Upper lobe of right lung (tissue), 1 donor: Measurements from ENCODE around the gene ZNF496. TPM values are rescaled to one million over a fixed set of nuclear protein-coding genes. Genes with fewer than 3 reads are reported as not detected.
"Not testable (repeated sequence)": the region's sequence is repeated elsewhere in the genome, so short reads cannot be mapped to it uniquely, and the experiment has no call there.

Experiments
- ATAC-seq: fragments of 200-7000 bp; cut with Tn5 transposase; one replicate; pipeline ENCODE4 v1.9.1; 2020; ENCODE audit warnings: mild to moderate bottlenecking, moderate library complexity
- DNase-seq: peaks from one replicate; pipeline ENCODE4 v3.0.0-alpha.2; 2020
- H3K27ac ChIP-seq: fragments of 200-600 bp; one replicate; pipeline ENCODE4 v1.8.0; 2022
- H3K27me3 ChIP-seq: fragments of 200-600 bp; one replicate; pipeline ENCODE4 v1.8.0; 2022; ENCODE audit warnings: mild to moderate bottlenecking
- H3K36me3 ChIP-seq: fragments of 200-600 bp; one replicate; pipeline ENCODE4 v1.8.0; 2022
- H3K4me1 ChIP-seq: fragments of 200-600 bp; one replicate; pipeline ENCODE4 v1.8.0; 2022
- H3K4me3 ChIP-seq: fragments of 200-600 bp; one replicate; pipeline ENCODE4 v1.8.0; 2022; ENCODE audit warnings: mild to moderate bottlenecking
- H3K9me3 ChIP-seq: fragments of 200-600 bp; one replicate; pipeline ENCODE4 v1.8.0; 2022
- CTCF ChIP-seq: fragments of 200-600 bp; IDR thresholded peaks from one replicate; pipeline ENCODE4 v1.8.0; 2022; ENCODE audit warnings: antibody characterized with exemption
- intact Hi-C: fragments of 100-400 bp; cut with DNase I; formaldehyde crosslinking; loops from one replicate; pipeline ENCODE4 v1.11.0; 2022
- total RNA-seq: library from RNA; stranded (reverse); fragmentation: NEBNext Ultra II Directional; extraction: Animal tissue kit (Norgen Biotek cat#: 25700); gene quantifications from one replicate; pipeline ENCODE4 v1.2.1, GENCODE V29; 2021
- donor health status: DM: no; HTN: yes; CAD: no; lungs with severe emphysema.

The ZNF496 gene
- total RNA-seq, 1 donor from 2014 or later = 28.0 TPM

- H3K9me3 ChIP-seq = no peaks in the 10 kb centered on the region
- H3K27me3 ChIP-seq = no peaks in the 10 kb centered on the region
- intact Hi-C loops = no loop called here
- DNase-seq = no peak
- no peak overlapping the region for H3K27ac ChIP-seq
- no peaks in the 10 kb centered on the region for H3K4me1 ChIP-seq
- ATAC-seq = peak; percentile 40
- no peaks in the 10 kb centered on the region for H3K36me3 ChIP-seq
- no peak overlapping the region for H3K4me3 ChIP-seq
- TF ChIP-seq CTCF = no peak
Measured at GRCh38 chr1:247366926-247367645, 35.4 kb upstream of the ZNF496 start.

GRCh38 chr1:247366345-247366744 lies 34.7 kb upstream of the ZNF496 start:
- H3K36me3 ChIP-seq, ATAC-seq, H3K27me3 ChIP-seq, intact Hi-C loops, H3K27ac ChIP-seq, DNase-seq, H3K4me1 ChIP-seq, H3K9me3 ChIP-seq, H3K4me3 ChIP-seq: not testable (repeated sequence)

- H3K27me3 ChIP-seq = no peaks in the 10 kb centered on the region
- no peaks in the 10 kb centered on the region for H3K9me3 ChIP-seq
- H3K4me1 ChIP-seq = peaks cover 7% of the 10 kb centered on the region
- no peak for DNase-seq
- H3K4me3 ChIP-seq = no peak overlapping the region
- intact Hi-C loops = no loop called here
- ATAC-seq = no peak
- no peaks in the 10 kb centered on the region for H3K36me3 ChIP-seq
- H3K27ac ChIP-seq = no peak overlapping the region
- no peak for TF ChIP-seq CTCF
Measured at GRCh38 chr1:247365023-247365422, 33.4 kb upstream of the ZNF496 start.

- H3K9me3 ChIP-seq, H3K4me1 ChIP-seq, H3K27ac ChIP-seq, H3K27me3 ChIP-seq, DNase-seq, H3K4me3 ChIP-seq, intact Hi-C loops, ATAC-seq, H3K36me3 ChIP-seq: not testable (repeated sequence)
Measured at GRCh38 chr1:247363000-247363399, 31.3 kb upstream of the ZNF496 start.

GRCh38 chr1:247362153-247362552 lies 30.5 kb upstream of the ZNF496 start:
- intact Hi-C loops = no loop called here
- no peaks in the 10 kb centered on the region for H3K9me3 ChIP-seq
- peaks cover 14% of the 10 kb centered on the region for H3K4me1 ChIP-seq
- H3K36me3 ChIP-seq = no peaks in the 10 kb centered on the region
- H3K4me3 ChIP-seq = no peak overlapping the region
- no peak for TF ChIP-seq CTCF
- DNase-seq = no peak
- no peaks in the 10 kb centered on the region for H3K27me3 ChIP-seq
- ATAC-seq = no peak
- no peak overlapping the region for H3K27ac ChIP-seq

GRCh38 chr1:247360991-247361731 lies 29.5 kb upstream of the ZNF496 start:
- H3K4me1 ChIP-seq = peaks cover 14% of the 10 kb centered on the region
- ATAC-seq = peak; percentile 69

More at GRCh38 chr1:247360991-247361731, 29.5 kb upstream of the ZNF496 start:
- intact Hi-C loops = no loop called here
- Histone ChIP-seq H3K36me3 (no peaks in the 10 kb centered on the region), H3K27ac (peak overlapping the region; percentile 70), H3K9me3 (no peaks in the 10 kb centered on the region), H3K4me3 (no peak overlapping the region), H3K27me3 (no peaks in the 10 kb centered on the region)
- no peak for TF ChIP-seq CTCF
- peak; percentile 69 for DNase-seq
